Activated naive CD4-positive, alpha-beta T cell treated with anti-CD3 and anti-CD28 coated beads, Interleukin-2, amount 50 U/mL, for 24 hours (primary cell): ENCODE results near the gene UBE4B.
"Not testable (repeated sequence)": the region's sequence is repeated elsewhere in the genome, so short reads cannot be mapped to it uniquely, and the experiment has no call there.

Experiments used
- H3K27ac Mint-ChIP-seq: one replicate; pipeline ENCODE4 v1.8.0; 2021; ENCODE audit warnings: mild to moderate bottlenecking, mixed read lengths
- H3K27me3 Mint-ChIP-seq: one replicate; pipeline ENCODE4 v1.8.0; 2021; ENCODE audit warnings: mixed read lengths
- H3K36me3 Mint-ChIP-seq: one replicate; pipeline ENCODE4 v1.8.0; 2021; ENCODE audit warnings: mixed read lengths
- H3K4me1 Mint-ChIP-seq: one replicate; pipeline ENCODE4 v1.8.0; 2021; ENCODE audit warnings: mixed read lengths
- H3K4me3 Mint-ChIP-seq: one replicate; pipeline ENCODE4 v1.8.0; 2021; ENCODE audit warnings: mild to moderate bottlenecking, mixed read lengths
- H3K9me3 Mint-ChIP-seq: one replicate; pipeline ENCODE4 v1.8.0; 2021; ENCODE audit warnings: mixed read lengths

The UBE4B gene

DNA sequence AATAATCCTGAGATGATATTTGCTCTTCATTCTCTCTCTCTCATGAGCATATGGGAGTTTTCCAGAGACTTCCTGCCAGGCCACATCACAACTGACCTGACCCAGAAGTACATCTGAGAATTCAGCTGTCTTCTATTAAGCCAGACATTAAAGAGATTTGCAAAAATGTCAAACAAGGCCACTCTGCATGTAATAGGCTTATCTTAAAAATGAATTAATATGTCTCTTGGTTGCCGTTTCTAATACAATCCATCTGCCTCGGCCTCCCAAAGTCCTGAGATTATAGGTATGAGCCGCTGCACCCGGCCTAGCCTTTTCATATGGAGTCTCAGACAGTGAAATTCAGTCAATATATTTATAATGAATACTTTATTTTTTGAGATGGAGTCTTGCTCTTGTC lies 10.8 kb upstream of the UBE4B start:
- not testable (repeated sequence) for H3K4me3 Mint-ChIP-seq, H3K4me1 Mint-ChIP-seq, H3K9me3 Mint-ChIP-seq, H3K27ac Mint-ChIP-seq, H3K27me3 Mint-ChIP-seq, H3K36me3 Mint-ChIP-seq

- Mint-ChIP-seq H3K27me3 (no peaks in the 10 kb centered on the region), H3K4me3 (no peak overlapping the region), H3K4me1 (no peaks in the 10 kb centered on the region), H3K9me3 (no peaks in the 10 kb centered on the region), H3K27ac (no peak overlapping the region), H3K36me3 (no peaks in the 10 kb centered on the region)
Observed at GRCh38 chr1:10022656-10023055, 10.1 kb upstream of the UBE4B start.

GRCh38 chr1:10025354-10025753 lies 7.4 kb upstream of the UBE4B start:
- Mint-ChIP-seq H3K4me1 (no peaks in the 10 kb centered on the region), H3K36me3 (no peaks in the 10 kb centered on the region), H3K27ac (no peak overlapping the region), H3K9me3 (no peaks in the 10 kb centered on the region), H3K27me3 (no peaks in the 10 kb centered on the region), H3K4me3 (no peak overlapping the region)

GRCh38 chr1:10027027-10027426 lies 5.7 kb upstream of the UBE4B start:
- Mint-ChIP-seq H3K4me1 (peaks cover under 1% of the 10 kb centered on the region), H3K4me3 (no peak overlapping the region), H3K27ac (no peak overlapping the region), H3K9me3 (no peaks in the 10 kb centered on the region), H3K36me3 (no peaks in the 10 kb centered on the region), H3K27me3 (no peaks in the 10 kb centered on the region)

- H3K27ac Mint-ChIP-seq, H3K36me3 Mint-ChIP-seq, H3K9me3 Mint-ChIP-seq, H3K4me3 Mint-ChIP-seq, H3K27me3 Mint-ChIP-seq: not testable (repeated sequence)
- peaks cover 11% of the 10 kb centered on the region for H3K4me1 Mint-ChIP-seq
Observed at GRCh38 chr1:10028956-10029500, 3.7 kb upstream of the UBE4B start.

DNA sequence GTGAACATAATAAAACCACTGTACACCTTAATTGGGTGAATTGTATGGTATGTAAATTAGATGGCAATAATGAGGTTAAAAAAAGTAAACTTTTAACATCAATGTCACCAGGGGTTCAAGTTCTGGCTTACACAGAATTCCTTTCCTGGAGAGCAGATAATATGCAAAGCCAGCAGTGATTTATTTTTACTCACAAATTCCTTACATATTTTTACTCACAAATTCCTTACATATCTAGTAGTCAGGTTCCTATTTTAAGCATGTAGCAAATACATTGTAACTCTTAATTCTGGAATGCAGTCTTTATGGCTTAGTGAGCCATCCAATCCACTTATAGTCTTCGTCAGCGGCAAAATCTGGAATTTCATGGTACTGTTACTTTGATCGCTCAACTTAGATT lies 1.3 kb upstream of the UBE4B start:
- Mint-ChIP-seq H3K36me3 (no peaks in the 10 kb centered on the region), H3K27me3 (no peaks in the 10 kb centered on the region), H3K27ac (no peak overlapping the region), H3K4me3 (no peak overlapping the region), H3K9me3 (no peaks in the 10 kb centered on the region), H3K4me1 (peaks cover 18% of the 10 kb centered on the region)

- Mint-ChIP-seq H3K27me3 (no peaks in the 10 kb centered on the region), H3K4me1 (peaks cover 18% of the 10 kb centered on the region), H3K9me3 (no peaks in the 10 kb centered on the region), H3K27ac (peak overlapping the region; percentile 84), H3K36me3 (no peaks in the 10 kb centered on the region), H3K4me3 (peak overlapping the region; percentile 88)
Observed at GRCh38 chr1:10033359-10033845, 644 bp downstream of the UBE4B start.

GRCh38 chr1:10042746-10043145 lies 10.0 kb downstream of the UBE4B start:
- Mint-ChIP-seq H3K4me3 (no peak overlapping the region), H3K4me1 (peaks cover 39% of the 10 kb centered on the region), H3K36me3 (peaks cover 10% of the 10 kb centered on the region), H3K9me3 (no peaks in the 10 kb centered on the region), H3K27me3 (no peaks in the 10 kb centered on the region), H3K27ac (no peak overlapping the region)

DNA sequence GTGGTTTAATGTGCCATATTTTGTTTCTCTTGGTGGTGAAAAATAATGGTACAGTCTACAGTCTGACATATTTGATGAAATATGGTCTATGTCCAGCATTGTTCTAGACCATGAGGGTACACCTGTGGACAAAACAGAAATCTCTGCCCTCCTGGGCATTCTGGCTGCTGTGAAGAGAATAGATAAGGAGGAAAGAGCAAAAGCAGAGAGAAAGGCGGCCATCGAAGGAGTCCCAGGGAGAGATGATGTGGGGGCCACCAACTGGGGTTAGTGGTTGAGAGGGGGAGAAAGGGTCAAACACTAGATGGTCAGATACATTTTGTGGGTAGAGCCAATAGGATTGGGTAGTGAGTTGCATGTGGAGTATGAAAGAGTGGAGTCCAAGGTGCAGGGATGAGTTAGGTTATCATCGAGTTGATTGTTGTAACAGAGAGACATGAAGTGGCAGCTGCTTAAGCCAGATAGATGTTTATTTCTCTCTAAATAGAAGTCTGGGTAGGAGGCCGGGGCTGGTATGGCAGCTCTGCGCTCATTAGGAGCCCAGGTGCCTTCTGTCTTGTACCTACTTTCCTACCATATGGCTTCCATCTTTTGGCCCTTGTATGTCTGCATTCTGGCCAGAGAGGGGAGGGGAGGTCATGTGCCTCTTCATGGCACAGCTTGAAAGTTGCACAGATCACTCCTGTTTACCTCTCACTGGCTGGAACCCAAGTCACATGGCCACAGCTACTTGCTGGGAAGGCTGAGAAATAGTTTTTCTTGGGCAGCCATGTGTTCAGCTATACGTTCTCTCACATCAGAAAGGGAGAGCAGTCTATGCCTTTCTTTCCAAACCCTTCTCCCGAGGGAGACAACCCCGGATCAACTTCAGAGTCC lies 13.0 kb downstream of the UBE4B start:
- H3K9me3 Mint-ChIP-seq = no peaks in the 10 kb centered on the region
- peaks cover 11% of the 10 kb centered on the region for H3K36me3 Mint-ChIP-seq
- H3K4me1 Mint-ChIP-seq = peaks cover 46% of the 10 kb centered on the region
- no peak overlapping the region for H3K27ac Mint-ChIP-seq
- H3K27me3 Mint-ChIP-seq = no peaks in the 10 kb centered on the region
- H3K4me3 Mint-ChIP-seq = no peak overlapping the region

GRCh38 chr1:10046356-10047085 lies 13.8 kb downstream of the UBE4B start:
- Mint-ChIP-seq H3K4me3 (no peak overlapping the region), H3K27me3 (no peaks in the 10 kb centered on the region), H3K4me1 (peaks cover 46% of the 10 kb centered on the region), H3K36me3 (peaks cover 10% of the 10 kb centered on the region), H3K27ac (no peak overlapping the region), H3K9me3 (no peaks in the 10 kb centered on the region)

DNA sequence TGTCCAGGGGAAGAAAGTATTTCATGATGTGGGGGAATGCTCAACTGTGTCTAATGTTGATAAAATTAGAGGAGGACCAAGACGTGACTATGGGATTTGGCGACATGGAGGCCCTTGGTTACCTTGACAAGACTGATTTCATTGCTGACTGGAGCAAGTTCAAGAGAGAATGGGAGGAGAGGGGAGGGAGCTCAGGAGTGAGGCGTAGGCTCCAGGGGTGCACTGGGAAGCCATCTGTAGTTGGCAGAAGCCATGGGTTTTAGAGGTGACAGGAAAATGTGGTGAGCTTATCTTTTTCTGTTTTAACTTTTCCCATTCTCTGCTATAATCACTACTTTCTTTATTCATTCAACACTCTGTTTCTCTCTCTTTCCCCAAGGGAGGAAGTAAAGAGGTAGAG lies 15.8 kb downstream of the UBE4B start:
- H3K27me3 Mint-ChIP-seq = no peaks in the 10 kb centered on the region

DNA sequence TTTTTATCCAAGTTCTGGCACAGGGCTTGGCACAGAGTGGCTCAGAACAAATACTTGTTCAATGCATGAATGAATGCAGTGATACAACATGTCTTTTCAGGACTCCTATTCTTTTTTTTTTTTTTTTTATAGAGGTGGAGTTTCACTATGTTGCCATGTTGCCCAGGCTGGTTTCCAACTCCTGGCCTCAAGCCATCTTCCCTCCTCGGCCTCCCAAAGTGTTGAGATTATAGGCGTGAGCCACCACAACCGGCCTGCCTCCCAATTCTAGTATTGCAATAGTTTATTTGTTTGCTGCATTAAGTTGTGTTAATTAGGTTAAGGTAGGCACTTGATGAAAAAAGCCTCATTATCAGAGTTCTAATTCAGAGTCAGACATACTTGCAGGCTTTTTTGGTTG lies 17.9 kb downstream of the UBE4B start:
- Mint-ChIP-seq H3K9me3 (no peaks in the 10 kb centered on the region), H3K27me3 (no peaks in the 10 kb centered on the region), H3K4me3 (no peak overlapping the region), H3K27ac (no peak overlapping the region), H3K4me1 (peaks cover 33% of the 10 kb centered on the region), H3K36me3 (peaks cover 12% of the 10 kb centered on the region)

More for the DNA sequence above, 15.8 kb downstream of the UBE4B start:
- H3K9me3 Mint-ChIP-seq = no peaks in the 10 kb centered on the region
- peaks cover 42% of the 10 kb centered on the region for H3K4me1 Mint-ChIP-seq
- H3K36me3 Mint-ChIP-seq = peaks cover 11% of the 10 kb centered on the region
- H3K4me3 Mint-ChIP-seq = no peak overlapping the region
- no peak overlapping the region for H3K27ac Mint-ChIP-seq

GRCh38 chr1:10051656-10052055 lies 18.9 kb downstream of the UBE4B start:
- H3K27me3 Mint-ChIP-seq = no peaks in the 10 kb centered on the region
- no peaks in the 10 kb centered on the region for H3K9me3 Mint-ChIP-seq
- peaks cover 26% of the 10 kb centered on the region for H3K4me1 Mint-ChIP-seq
- H3K27ac Mint-ChIP-seq = no peak overlapping the region
- H3K4me3 Mint-ChIP-seq = no peak overlapping the region
- H3K36me3 Mint-ChIP-seq = peaks cover 12% of the 10 kb centered on the region

DNA sequence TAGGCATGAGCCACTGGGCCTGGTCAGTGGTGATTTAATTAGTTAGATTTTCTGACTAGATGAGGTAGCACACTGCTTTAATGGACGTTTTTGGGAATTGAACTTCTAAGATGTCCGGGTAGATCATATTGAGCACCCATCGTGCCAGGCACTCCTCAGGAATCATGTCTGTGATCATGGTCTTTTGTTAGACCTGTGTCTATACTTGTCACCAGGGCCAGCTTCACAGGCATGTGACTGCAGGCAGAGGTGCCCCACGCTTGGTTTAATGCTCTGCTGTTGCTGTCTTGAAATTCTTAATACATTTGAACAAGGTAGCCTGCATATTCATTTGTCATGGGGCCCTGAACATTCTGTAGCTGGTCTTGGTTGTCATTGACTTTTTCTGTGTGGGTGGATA lies 19.6 kb downstream of the UBE4B start:
- no peaks in the 10 kb centered on the region for H3K9me3 Mint-ChIP-seq
- peaks cover 20% of the 10 kb centered on the region for H3K4me1 Mint-ChIP-seq
- no peaks in the 10 kb centered on the region for H3K27me3 Mint-ChIP-seq
- H3K27ac Mint-ChIP-seq = peak overlapping the region; percentile 30
- H3K4me3 Mint-ChIP-seq = no peak overlapping the region
- peaks cover 12% of the 10 kb centered on the region for H3K36me3 Mint-ChIP-seq

DNA sequence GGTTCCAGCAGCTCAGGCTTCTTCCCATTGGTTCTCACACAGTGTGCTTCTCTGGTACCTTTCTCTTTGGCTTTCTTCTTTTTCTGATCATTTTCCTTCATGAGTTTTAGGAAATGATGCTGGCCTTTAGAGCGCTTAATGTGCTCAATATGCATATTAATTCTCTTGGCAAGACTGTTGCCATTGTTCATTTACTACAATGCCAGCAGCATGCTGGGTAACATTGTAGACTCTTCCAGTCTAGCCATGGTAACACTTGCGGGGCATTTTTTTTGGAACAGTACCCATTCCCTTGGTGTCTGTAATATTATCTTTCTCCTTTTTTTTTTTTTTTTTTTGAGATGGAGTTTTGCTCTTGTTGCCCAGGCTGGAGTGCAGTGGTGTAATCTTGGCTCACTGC lies 21.7 kb downstream of the UBE4B start:
- Mint-ChIP-seq H3K27me3 (no peaks in the 10 kb centered on the region), H3K36me3 (peaks cover 11% of the 10 kb centered on the region), H3K4me1 (peaks cover 8% of the 10 kb centered on the region), H3K9me3 (no peaks in the 10 kb centered on the region), H3K4me3 (no peak overlapping the region), H3K27ac (no peak overlapping the region)

GRCh38 chr1:10056599-10056987 lies 23.8 kb downstream of the UBE4B start:
- H3K36me3 Mint-ChIP-seq = peaks cover 7% of the 10 kb centered on the region
- H3K9me3 Mint-ChIP-seq = no peaks in the 10 kb centered on the region
- no peak overlapping the region for H3K27ac Mint-ChIP-seq
- H3K4me1 Mint-ChIP-seq = peaks cover 8% of the 10 kb centered on the region
- H3K4me3 Mint-ChIP-seq = no peak overlapping the region
- no peaks in the 10 kb centered on the region for H3K27me3 Mint-ChIP-seq
